HepG2 (cell line): ENCODE measurements around the gene ZMYND8. TPM values are rescaled to one million over a fixed set of nuclear protein-coding genes. Genes with fewer than 3 reads are reported as not detected.

Source experiments
- ATF7-NPFF ChIP-seq: sonication (generic); formaldehyde crosslinking; IDR thresholded peaks from 2 replicates; pipeline ENCODE4 v1.8.1; 2023; ENCODE audit warnings: mild to moderate bottlenecking, low read depth, missing genetic modification reagents, moderate library complexity
- DR1 ChIP-seq: sonication (generic); formaldehyde crosslinking; IDR thresholded peaks from 2 replicates; pipeline ENCODE4 v1.8.0; 2021; ENCODE audit warnings: mild to moderate bottlenecking, missing genetic modification reagents, inconsistent platforms
- GMEB1 ChIP-seq: sonication (generic); formaldehyde crosslinking; IDR thresholded peaks from 2 replicates; pipeline ENCODE4 v1.5.1; 2020; ENCODE audit warnings: missing genetic modification reagents, mild to moderate bottlenecking, borderline replicate concordance
- HNRNPL ChIP-seq: fragments of 200-400 bp; formaldehyde crosslinking; IDR thresholded peaks from 2 replicates; pipeline ENCODE4 v1.6.1; 2017; ENCODE audit warnings: mild to moderate bottlenecking, low read depth, low read length
- KLF13 ChIP-seq: sonication (generic); formaldehyde crosslinking; IDR thresholded peaks from 2 replicates; pipeline ENCODE4 v1.4.0; 2020; ENCODE audit warnings: mild to moderate bottlenecking, missing genetic modification reagents
- KLF6 ChIP-seq: IDR thresholded peaks from 2 replicates; pipeline ENCODE4 v1.8.0; 2016; ENCODE audit warnings: missing biosample characterization, missing genetic modification reagents
- KMT2B ChIP-seq: IDR thresholded peaks from 2 replicates; pipeline ENCODE4 v1.6.1; 2016; ENCODE audit warnings: missing genetic modification reagents, missing compliant biosample characterization
- MXD4 ChIP-seq: IDR thresholded peaks from 2 replicates; pipeline ENCODE4 v1.6.1; 2016; ENCODE audit warnings: mild to moderate bottlenecking, missing biosample characterization, missing genetic modification reagents
- NR1H2 ChIP-seq: sonication (generic); formaldehyde crosslinking; IDR thresholded peaks from 2 replicates; pipeline ENCODE4 v1.8.1; 2022; ENCODE audit warnings: low read depth, missing genetic modification reagents, borderline replicate concordance
- PHF8 ChIP-seq: sonication (generic); formaldehyde crosslinking; IDR thresholded peaks from 2 replicates; pipeline ENCODE4 v1.5.0; 2020; ENCODE audit warnings: missing genetic modification reagents
- POGZ ChIP-seq: sonication (generic); formaldehyde crosslinking; IDR thresholded peaks from 2 replicates; pipeline ENCODE4 v1.4.0; 2020; ENCODE audit warnings: mild to moderate bottlenecking, missing genetic modification reagents
- SAP130 ChIP-seq: IDR thresholded peaks from 2 replicates; pipeline ENCODE4 v1.6.1; 2016; ENCODE audit warnings: low read depth
- SKIL ChIP-seq: sonication (generic); formaldehyde crosslinking; IDR thresholded peaks from 2 replicates; pipeline ENCODE4 v1.8.0; 2022; ENCODE audit warnings: missing genetic modification reagents, mild to moderate bottlenecking, moderate library complexity, borderline replicate concordance
- STAT5B ChIP-seq: sonication (generic); formaldehyde crosslinking; IDR thresholded peaks from 2 replicates; pipeline ENCODE4 v1.4.0; 2020; ENCODE audit warnings: missing genetic modification reagents
- TCF12 ChIP-seq, 2 experiments: fragments of 450-650 bp in 1 of 2; sonication (generic) in 1 of 2; formaldehyde crosslinking in 1 of 2; IDR thresholded peaks; 2 replicates each; pipeline versions ENCODE4 v1.6.1 to v1.8.0; 2017 to 2022; ENCODE audit warnings: antibody characterized with exemption in 1 of 2, mild to moderate bottlenecking in 1 of 2, missing genetic modification reagents in 1 of 2, moderate library complexity in 1 of 2
- TGIF2 ChIP-seq: IDR thresholded peaks from 2 replicates; pipeline ENCODE4 v1.6.1; 2016; ENCODE audit warnings: control low read depth, missing compliant biosample characterization
- ZBTB10 ChIP-seq: sonication (generic); formaldehyde crosslinking; IDR thresholded peaks from 2 replicates; pipeline ENCODE4 v1.4.0; 2020; ENCODE audit warnings: missing genetic modification reagents, borderline replicate concordance
- ZFP41 ChIP-seq: sonication (generic); formaldehyde crosslinking; IDR thresholded peaks from 2 replicates; pipeline ENCODE4 v1.4.0; 2020; ENCODE audit warnings: mild to moderate bottlenecking, missing genetic modification reagents, borderline replicate concordance
- ZNF614 ChIP-seq: IDR thresholded peaks from 2 replicates; pipeline ENCODE4 v1.6.1; 2018; ENCODE audit warnings: missing biosample characterization, missing genetic modification reagents, inconsistent platforms, borderline replicate concordance
- ZNF800 ChIP-seq: sonication (generic); formaldehyde crosslinking; IDR thresholded peaks from 2 replicates; pipeline ENCODE4 v1.4.0; 2020; ENCODE audit warnings: missing genetic modification reagents
- ZNF83 ChIP-seq: sonication (generic); formaldehyde crosslinking; IDR thresholded peaks from 2 replicates; pipeline ENCODE4 v1.4.0; 2020; ENCODE audit warnings: missing genetic modification reagents, mild to moderate bottlenecking, borderline replicate concordance
- polyA plus RNA-seq, 8 experiments: library from polyadenylated mRNA; depleted of rRNA in 3 of 8; stranded (reverse) in 7 of 8; unstranded in 1 of 8; fragments of >200 nt; fragmentation: Illumina TruSeq in 4 of 8; extraction: Trizol in 4 of 8; gene quantifications; 2 replicates each; pipeline versions ENCODE4 v1.2.1 to v1.2.3, GENCODE V29; 2011 to 2016; ENCODE audit warnings: low read depth in 4 of 8, missing spikeins in 1 of 8, mixed read lengths in 1 of 8; ENCODE audit not compliant: insufficient read depth in 1 of 8
- total RNA-seq, 5 experiments: library from RNA; depleted of rRNA; stranded (reverse); fragments of >200 nt; fragmentation: Illumina TruSeq; extraction: Trizol; gene quantifications; 2 replicates each; pipeline ENCODE4 v1.2.3, GENCODE V29; 2016; ENCODE audit warnings: low read depth in 1 of 5

The ZMYND8 gene
- total and polyA plus RNA-seq, 2 of the 13 experiments (the other 11 are each of a cell fraction or from before 2014, with no cell fraction given): 53.9 to 84.7 TPM

- TF ChIP-seq GMEB1 (CRISPR knock-in tag) (peak; percentile 15; the same call in 1 of the 2 replicates), ZFP41 (CRISPR knock-in tag) (peak; percentile 18; the same call in 1 of the 2 replicates), DR1 (peak; percentile 80), MXD4 (CRISPR knock-in tag) (no peak), NR1H2 (CRISPR knock-in tag) (no peak), TCF12 (IDR thresholded peaks at IDR 0.05) (no peak), TCF12 (CRISPR knock-in tag; IDR thresholded peaks at IDR 0.05) (0 out of 2 replicates have a peak, but pooled peaks have one; percentile 65), PHF8 (CRISPR knock-in tag) (no peak), ATF7-NPFF (CRISPR knock-in tag) (no peak), STAT5B (CRISPR knock-in tag) (no peak), TGIF2 (CRISPR knock-in tag) (0 out of 2 replicates have a peak, but pooled peaks have one; percentile 17), ZBTB10 (no peak; the same call in 1 of the 2 replicates), ZNF614 (CRISPR knock-in tag) (peak; percentile 71; the same call in 1 of the 2 replicates), HNRNPL (peak; percentile 64; the same call in 1 of the 2 replicates), SKIL (no peak), ZNF83 (CRISPR knock-in tag) (no peak), KMT2B (CRISPR knock-in tag) (no peak), KLF6 (CRISPR knock-in tag) (no peak; the same call in 1 of the 2 replicates), ZNF800 (CRISPR knock-in tag) (no peak), SAP130 (CRISPR knock-in tag) (peak; percentile 83), POGZ (CRISPR knock-in tag) (peak; percentile 40; the same call in 1 of the 2 replicates), KLF13 (no peak)
These were observed at the start of gene ZMYND8 (continued) for GRCh38 chr20:47356526-47357295.
